Thymus (tissue), 11 donors: ENCODE data around the gene OR2M4. TPM values are rescaled to one million over a fixed set of nuclear protein-coding genes. Genes with fewer than 3 reads are reported as not detected.
"Not testable (repeated sequence)": the region's sequence is repeated elsewhere in the genome, so short reads cannot be mapped to it uniquely, and the experiment has no call there.

Source experiments
- DNase-seq, 9 donors: peaks; one replicate each; pipeline ENCODE4 v3.0.0-alpha.2; 2013; ENCODE audit warnings: low spot score in 9 of 9, low read depth in 6 of 9, missing footprints in 1 of 9
- H3K27ac ChIP-seq, 2 donors: one replicate each; pipeline ENCODE4 v1.5.1; 2013; ENCODE audit warnings: control low read depth in 1 of 2, low read depth in 1 of 2, low read length in 1 of 2, mild to moderate bottlenecking in 1 of 2, moderate library complexity in 1 of 2
- H3K27me3 ChIP-seq, 2 donors: one replicate each; pipeline ENCODE4 v1.5.1; 2013; ENCODE audit warnings: low read length in 1 of 2; ENCODE audit not compliant: control insufficient read depth in 2 of 2, insufficient read depth in 1 of 2
- H3K36me3 ChIP-seq, 2 donors: one replicate each; pipeline ENCODE4 v1.5.1; 2013; ENCODE audit warnings: low read length in 1 of 2, mild to moderate bottlenecking in 1 of 2, moderate library complexity in 1 of 2; ENCODE audit not compliant: control insufficient read depth in 2 of 2, insufficient read depth in 2 of 2
- H3K4me1 ChIP-seq, 2 donors: one replicate each; pipeline ENCODE4 v1.5.1; 2013; ENCODE audit warnings: low read length in 2 of 2; ENCODE audit not compliant: control insufficient read depth in 2 of 2, insufficient read depth in 2 of 2
- H3K4me3 ChIP-seq, 2 donors: one replicate each; pipeline ENCODE4 v1.5.1; 2013; ENCODE audit warnings: low read length in 2 of 2, control low read depth in 1 of 2, mild to moderate bottlenecking in 1 of 2
- H3K9me3 ChIP-seq, 2 donors: one replicate each; pipeline ENCODE4 v1.5.1; 2013; ENCODE audit warnings: low read length in 1 of 2, mild to moderate bottlenecking in 1 of 2; ENCODE audit not compliant: control insufficient read depth in 2 of 2, insufficient read depth in 1 of 2
- WGBS: extraction: QIAGEN DNeasy Blood & Tissue Kit; methylation state at CpG from one replicate; pipeline ENCODE4 v1.1.7; 2013; 5-methylcytosine and 5-hydroxymethylcytosine counted together
- polyA plus RNA-seq: library from polyadenylated mRNA; stranded (reverse); fragments of 200-250 nt; gene quantifications from one replicate; pipeline ENCODE4 v1.2.3, GENCODE V29; 2013
- total RNA-seq: library from RNA; stranded (reverse); fragments of 120-200 nt; gene quantifications from one replicate; pipeline ENCODE4 v1.2.4, GENCODE V29; 2013
- donor health status: healthy.

OR2M4 gene
- total and polyA plus RNA-seq, 2 donors, result under 0.01 TPM; not detected in 1

- DNase-seq, result no peak
- no peaks in the 10 kb centered on the region for H3K27me3 ChIP-seq
- no peaks in the 10 kb centered on the region for H3K36me3 ChIP-seq
- WGBS, result 98% methylated on average over 9 of the region's 9 CpGs
- no peaks in the 10 kb centered on the region for H3K4me1 ChIP-seq
- no peak overlapping the region for H3K27ac ChIP-seq
- H3K9me3 ChIP-seq, result no peaks in the 10 kb centered on the region
- H3K4me3 ChIP-seq, result no peak overlapping the region
These were observed 8.3 kb downstream of the OR2M4 start for GRCh38 chr1:248239478-248239877.

DNA sequence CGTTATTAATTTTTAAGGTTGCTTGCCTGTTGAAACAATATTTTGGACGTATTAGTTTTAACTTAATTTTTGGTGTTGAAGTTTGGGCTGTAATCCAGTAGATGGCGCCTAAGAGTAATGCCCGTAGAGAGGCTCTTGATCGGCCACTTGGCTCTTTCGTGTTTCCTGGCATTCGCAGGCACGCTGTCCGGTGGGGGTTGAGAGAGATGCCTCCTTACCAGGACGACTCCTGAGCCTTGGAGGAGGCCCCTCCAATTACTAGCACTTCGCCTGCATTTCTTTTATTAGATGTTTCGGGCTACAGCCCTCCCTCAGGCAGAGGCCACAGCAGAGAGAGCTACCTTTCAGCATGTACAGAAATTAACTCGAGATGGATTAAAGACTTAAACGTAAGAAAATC, 12.0 kb downstream of the OR2M4 start:
- Histone ChIP-seq H3K27ac (no peak overlapping the region), H3K4me3 (no peak overlapping the region), H3K9me3 (no peaks in the 10 kb centered on the region), H3K36me3 (no peaks in the 10 kb centered on the region), H3K27me3 (no peaks in the 10 kb centered on the region), H3K4me1 (no peaks in the 10 kb centered on the region)
- WGBS, result 16% methylated on average over 14 of the region's 14 CpGs
- peak in 5 of 9 donors; percentile 2 to 28 (median 7) for DNase-seq

- not testable (repeated sequence) for H3K4me1 ChIP-seq, H3K9me3 ChIP-seq, H3K27me3 ChIP-seq, H3K27ac ChIP-seq, H3K4me3 ChIP-seq, H3K36me3 ChIP-seq, DNase-seq
- WGBS, result 94% methylated on average over 1 of the region's 1 CpG
These were observed 28.1 kb downstream of the OR2M4 start for GRCh38 chr1:248259309-248259708.

GRCh38 chr1:248268178-248268577, 37.0 kb downstream of the OR2M4 start:
- WGBS, result 69% methylated on average over 4 of the region's 4 CpGs

GRCh38 chr1:248273225-248273624, 42.0 kb downstream of the OR2M4 start:
- H3K4me1 ChIP-seq, H3K36me3 ChIP-seq, H3K9me3 ChIP-seq, H3K27me3 ChIP-seq, H3K27ac ChIP-seq, H3K4me3 ChIP-seq, DNase-seq: not testable (repeated sequence)
- WGBS, result 98% methylated on average over 8 of the region's 16 CpGs

More at GRCh38 chr1:248268178-248268577, 37.0 kb downstream of the OR2M4 start:
- no peaks in the 10 kb centered on the region for H3K9me3 ChIP-seq
- no peak for DNase-seq
- H3K4me1 ChIP-seq, result no peaks in the 10 kb centered on the region
- H3K27ac ChIP-seq, result no peak overlapping the region
- no peaks in the 10 kb centered on the region for H3K36me3 ChIP-seq
- no peak overlapping the region for H3K4me3 ChIP-seq
- no peaks in the 10 kb centered on the region for H3K27me3 ChIP-seq

DNA sequence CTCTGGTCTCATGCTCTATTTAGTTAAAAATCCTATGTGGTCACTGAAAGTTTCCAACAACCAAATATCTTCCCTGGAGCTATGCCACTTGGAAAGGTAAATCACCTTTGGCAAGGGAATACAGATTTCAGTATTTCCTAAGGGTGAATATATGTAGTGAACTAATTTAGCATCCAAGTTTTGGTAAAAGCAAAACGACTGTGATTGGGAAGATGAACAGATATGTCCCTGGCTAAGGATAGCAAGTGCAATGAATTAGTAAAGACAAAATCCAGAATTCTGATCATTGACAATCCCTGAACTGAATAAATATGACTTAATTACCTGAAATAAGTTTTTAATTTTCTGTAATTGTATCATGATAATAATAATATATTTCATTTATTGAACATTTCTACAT, 46.7 kb downstream of the OR2M4 start, which contains the start of gene OR2T33:
Gene OR2T33, minus strand, starts transcription at position 101 of the 400 bp plus-strand sequence. CDS start 4,162 bp downstream, outside the sequence.
- no peak for DNase-seq
- no peak within 1 kb of the TSS for H3K4me3 ChIP-seq
- no peaks in the 10 kb centered on the region for H3K9me3 ChIP-seq
- WGBS, result 73% methylated on average over 1 of the region's 1 CpG
- no peak within 1 kb of the TSS for H3K27ac ChIP-seq
- H3K4me1 ChIP-seq, result no peaks in the 10 kb centered on the region
- no peaks in the 10 kb centered on the region for H3K27me3 ChIP-seq
- H3K36me3 ChIP-seq, result no peaks in the 10 kb centered on the region

DNA sequence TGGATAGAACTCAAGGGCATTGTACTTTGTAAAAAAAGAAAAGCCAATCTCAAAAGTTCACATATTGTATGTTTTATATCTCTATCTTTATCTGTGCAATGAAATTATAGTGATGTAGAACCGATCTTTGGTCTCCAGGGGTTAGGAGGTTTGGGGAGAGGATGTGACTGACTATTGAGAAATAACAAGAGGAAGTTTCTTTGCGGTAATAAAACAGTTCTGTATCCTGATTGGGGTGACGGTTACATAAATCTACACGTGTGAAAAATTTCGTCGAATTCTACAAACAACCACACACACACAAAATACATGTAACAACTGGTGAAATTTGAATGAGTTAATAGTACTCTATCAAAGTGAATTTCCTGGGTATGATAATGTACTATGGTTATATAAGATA, 57.2 kb downstream of the OR2M4 start:
- no peak overlapping the region for H3K4me3 ChIP-seq
- WGBS, result 16% methylated on average over 6 of the region's 6 CpGs
- H3K4me1 ChIP-seq, result no peaks in the 10 kb centered on the region
- no peaks in the 10 kb centered on the region for H3K36me3 ChIP-seq
- H3K27ac ChIP-seq, result no peak overlapping the region
- no peak for DNase-seq
- peaks cover 0 to 4% of the 10 kb centered on the region in 2 donors for H3K9me3 ChIP-seq
- no peaks in the 10 kb centered on the region for H3K27me3 ChIP-seq

Other genes with a start within 250 kb of the OR2M4 start
- 0.05 TPM for gene OR2L5, start 217.8 kb upstream of the OR2M4 start, total RNA-seq
- gene OR2L5, start 217.8 kb upstream of the OR2M4 start, polyA plus RNA-seq, result 0.02 TPM
- gene OR2L2, start 201.3 kb upstream of the OR2M4 start, total RNA-seq, result under 0.01 TPM
- gene OR2L2, start 201.3 kb upstream of the OR2M4 start, polyA plus RNA-seq, result 0.14 TPM
- not detected for gene OR2L3, start 184.6 kb upstream of the OR2M4 start, total RNA-seq
- not detected for gene OR2L3, start 184.6 kb upstream of the OR2M4 start, polyA plus RNA-seq
- gene OR2L13, start 136.2 kb upstream of the OR2M4 start, total RNA-seq, result 0.05 TPM
- gene OR2L13, start 136.2 kb upstream of the OR2M4 start, polyA plus RNA-seq, result 0.05 TPM
- gene OR2M5, start 86.3 kb upstream of the OR2M4 start, total RNA-seq, result not detected
- gene OR2M5, start 86.3 kb upstream of the OR2M4 start, polyA plus RNA-seq, result not detected
- not detected for gene OR2M2, start 56.6 kb upstream of the OR2M4 start, total RNA-seq
- gene OR2M2, start 56.6 kb upstream of the OR2M4 start, polyA plus RNA-seq, result not detected
- gene OR2M3, start 34.2 kb upstream of the OR2M4 start, total RNA-seq, result not detected
- not detected for gene OR2M3, start 34.2 kb upstream of the OR2M4 start, polyA plus RNA-seq
- gene OR2T33, start 46.6 kb downstream of the OR2M4 start, total RNA-seq, result not detected
- not detected for gene OR2T33, start 46.6 kb downstream of the OR2M4 start, polyA plus RNA-seq
- gene OR2T12, start 72.0 kb downstream of the OR2M4 start, total RNA-seq, result not detected
- not detected for gene OR2T12, start 72.0 kb downstream of the OR2M4 start, polyA plus RNA-seq
- gene OR2M7, start 93.2 kb downstream of the OR2M4 start, total RNA-seq, result not detected
- gene OR2M7, start 93.2 kb downstream of the OR2M4 start, polyA plus RNA-seq, result not detected
- gene OR14C36, start 117.4 kb downstream of the OR2M4 start, total RNA-seq, result not detected
- 0.07 TPM for gene OR14C36, start 117.4 kb downstream of the OR2M4 start, polyA plus RNA-seq
- not detected for gene OR2T4, start 130.2 kb downstream of the OR2M4 start, total RNA-seq
- gene OR2T4, start 130.2 kb downstream of the OR2M4 start, polyA plus RNA-seq, result not detected
- gene OR2T6, start 144.3 kb downstream of the OR2M4 start, total RNA-seq, result not detected
- not detected for gene OR2T6, start 144.3 kb downstream of the OR2M4 start, polyA plus RNA-seq
- gene OR2T1, start 171.6 kb downstream of the OR2M4 start, total RNA-seq, result not detected
- 0.02 TPM for gene OR2T1, start 171.6 kb downstream of the OR2M4 start, polyA plus RNA-seq
- gene OR2T2, start 214.2 kb downstream of the OR2M4 start, total RNA-seq, result not detected
- under 0.01 TPM for gene OR2T2, start 214.2 kb downstream of the OR2M4 start, polyA plus RNA-seq
- gene OR2T3, start 241.9 kb downstream of the OR2M4 start, total RNA-seq, result not detected
- 0.11 TPM for gene OR2T3, start 241.9 kb downstream of the OR2M4 start, polyA plus RNA-seq